Activated T-cell treated with anti-CD3 and anti-CD28 coated beads, Interleukin-2, amount 50 U/mL, for 4 hours (primary cell): ENCODE results near the gene SEMA4D. TPM values are rescaled to one million over a fixed set of nuclear protein-coding genes. Genes with fewer than 3 reads are reported as not detected.

ENCODE experiments used
- ATAC-seq, 2 donors: fragments of 200-7000 bp; cut with Tn5 transposase; one replicate each; pipeline ENCODE4 v1.10.0; 2021
- DNase-seq: peaks from one replicate; pipeline ENCODE4 v3.0.0-alpha.2; 2020
- H3K27me3 Mint-ChIP-seq: one replicate; pipeline ENCODE4 v1.8.0; 2021; ENCODE audit warnings: low read depth, mixed read lengths
- H3K36me3 Mint-ChIP-seq: one replicate; pipeline ENCODE4 v1.8.0; 2022; ENCODE audit warnings: mixed read lengths; ENCODE audit not compliant: insufficient read depth
- H3K4me1 Mint-ChIP-seq: one replicate; pipeline ENCODE4 v1.8.0; 2021; ENCODE audit warnings: low read depth, mixed read lengths
- H3K4me3 Mint-ChIP-seq: one replicate; pipeline ENCODE4 v1.8.0; 2021; ENCODE audit warnings: mild to moderate bottlenecking, moderate library complexity, mixed read lengths
- H3K9me3 Mint-ChIP-seq: one replicate; pipeline ENCODE4 v1.8.0; 2021; ENCODE audit warnings: mixed read lengths
- total RNA-seq, 3 donors: library from RNA; stranded (reverse); gene quantifications; one replicate each; pipeline ENCODE4 v1.2.1, GENCODE V29; 2021

SEMA4D gene
- total RNA-seq, 3 donors from 2014 or later = 248 to 348 (median 344) TPM

DNA sequence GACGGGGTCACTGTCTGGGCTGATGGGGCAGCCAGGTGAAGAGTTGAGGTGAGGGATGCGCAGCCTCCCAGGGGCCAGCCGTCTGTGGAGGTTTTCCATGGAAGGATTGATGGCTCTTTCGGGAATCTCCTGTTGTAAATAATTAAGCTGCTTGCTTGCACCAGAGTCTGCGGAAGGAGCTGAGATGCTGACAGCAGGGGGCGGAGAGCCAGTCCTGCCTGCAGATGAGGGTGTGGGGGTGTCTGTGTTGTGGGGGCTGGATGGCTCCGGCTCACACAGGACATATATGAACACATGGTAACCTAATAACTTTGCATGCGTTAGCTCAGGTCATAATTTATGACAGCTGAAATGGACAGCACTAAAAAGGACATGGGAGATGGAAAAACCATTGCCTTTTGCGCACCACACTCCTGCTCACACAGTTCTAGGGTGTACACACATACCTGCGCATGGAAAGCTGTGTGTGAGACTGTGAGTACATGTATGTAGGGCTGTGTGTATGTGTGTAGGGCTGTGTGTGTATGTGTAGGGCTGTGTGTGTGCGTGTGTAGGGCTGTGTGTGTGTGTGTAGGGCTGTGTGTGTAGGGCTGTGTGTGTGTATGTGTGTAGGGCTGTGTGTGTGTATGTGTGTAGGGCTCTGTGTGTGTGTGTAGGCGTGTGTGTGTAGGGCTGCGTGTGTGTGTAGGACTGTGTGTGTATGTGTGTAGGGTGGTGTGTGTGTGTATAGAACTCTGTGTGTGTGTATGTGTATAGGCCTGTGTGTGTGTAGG is 36.8 kb upstream of the SEMA4D start:
- DNase-seq (no peak), ATAC-seq (no peak)
- H3K4me1 Mint-ChIP-seq = peaks cover 96% of the 10 kb centered on the region
- H3K27me3 Mint-ChIP-seq = no peaks in the 10 kb centered on the region
- no peaks in the 10 kb centered on the region for H3K9me3 Mint-ChIP-seq
- no peaks in the 10 kb centered on the region for H3K36me3 Mint-ChIP-seq
- H3K4me3 Mint-ChIP-seq = no peak overlapping the region

- Mint-ChIP-seq H3K9me3 (no peaks in the 10 kb centered on the region), H3K36me3 (no peaks in the 10 kb centered on the region), H3K27me3 (no peaks in the 10 kb centered on the region), H3K4me3 (no peak overlapping the region), H3K4me1 (peaks cover 95% of the 10 kb centered on the region)
- no peak for DNase-seq
- no peak for ATAC-seq
These were observed 35.6 kb upstream of the SEMA4D start for GRCh38 chr9:89533411-89534095.

- DNase-seq (no peak), ATAC-seq (no peak)
- H3K4me3 Mint-ChIP-seq = no peak overlapping the region
- H3K9me3 Mint-ChIP-seq = peaks cover 4% of the 10 kb centered on the region
- H3K27me3 Mint-ChIP-seq = no peaks in the 10 kb centered on the region
- H3K4me1 Mint-ChIP-seq = peaks cover 95% of the 10 kb centered on the region
- H3K36me3 Mint-ChIP-seq = no peaks in the 10 kb centered on the region
These were observed 35.0 kb upstream of the SEMA4D start for GRCh38 chr9:89532944-89533343.

DNA sequence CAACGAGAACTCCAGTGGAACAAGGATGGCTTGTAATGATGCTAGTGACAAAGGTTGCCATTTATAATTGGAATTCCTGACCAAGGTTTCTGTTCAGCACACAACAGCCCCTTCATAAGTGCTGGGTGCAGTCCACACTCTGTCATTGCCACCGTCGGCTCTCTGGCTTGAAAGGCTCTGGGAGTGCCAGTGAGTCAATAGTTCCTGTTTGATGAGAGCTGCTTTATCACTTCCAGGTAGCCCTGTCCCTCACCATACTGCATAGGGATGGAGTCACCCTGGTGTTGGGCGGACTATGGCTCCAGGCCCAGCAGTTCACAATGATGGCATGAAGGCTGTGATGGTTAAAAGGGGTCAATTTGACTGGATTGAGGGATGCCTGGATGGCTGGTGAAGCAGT is 34.6 kb upstream of the SEMA4D start:
- ATAC-seq (peak; percentile 57), DNase-seq (peak; percentile 52)
- no peak overlapping the region for H3K4me3 Mint-ChIP-seq
- H3K4me1 Mint-ChIP-seq = peaks cover 95% of the 10 kb centered on the region
- H3K36me3 Mint-ChIP-seq = no peaks in the 10 kb centered on the region
- no peaks in the 10 kb centered on the region for H3K27me3 Mint-ChIP-seq
- peaks cover 4% of the 10 kb centered on the region for H3K9me3 Mint-ChIP-seq

- Mint-ChIP-seq H3K4me1 (peaks cover 95% of the 10 kb centered on the region), H3K27me3 (no peaks in the 10 kb centered on the region), H3K4me3 (no peak overlapping the region), H3K9me3 (peaks cover 4% of the 10 kb centered on the region), H3K36me3 (no peaks in the 10 kb centered on the region)
- ATAC-seq (no peak), DNase-seq (no peak)
These were observed 33.9 kb upstream of the SEMA4D start for GRCh38 chr9:89531766-89532165.

- H3K9me3 Mint-ChIP-seq = peaks cover 4% of the 10 kb centered on the region
- ATAC-seq (no peak), DNase-seq (no peak)
- no peak overlapping the region for H3K4me3 Mint-ChIP-seq
- H3K4me1 Mint-ChIP-seq = peaks cover 95% of the 10 kb centered on the region
- no peaks in the 10 kb centered on the region for H3K36me3 Mint-ChIP-seq
- no peaks in the 10 kb centered on the region for H3K27me3 Mint-ChIP-seq
These were observed 32.8 kb upstream of the SEMA4D start for GRCh38 chr9:89530726-89531125.

- ATAC-seq (peak; percentile 47 to 64), DNase-seq (no peak)
- peak overlapping the region; percentile 29 for H3K4me3 Mint-ChIP-seq
- peaks cover 95% of the 10 kb centered on the region for H3K4me1 Mint-ChIP-seq
- no peaks in the 10 kb centered on the region for H3K27me3 Mint-ChIP-seq
- H3K36me3 Mint-ChIP-seq = no peaks in the 10 kb centered on the region
- H3K9me3 Mint-ChIP-seq = peaks cover 4% of the 10 kb centered on the region
These were observed 31.5 kb upstream of the SEMA4D start for GRCh38 chr9:89529243-89530035.

DNA sequence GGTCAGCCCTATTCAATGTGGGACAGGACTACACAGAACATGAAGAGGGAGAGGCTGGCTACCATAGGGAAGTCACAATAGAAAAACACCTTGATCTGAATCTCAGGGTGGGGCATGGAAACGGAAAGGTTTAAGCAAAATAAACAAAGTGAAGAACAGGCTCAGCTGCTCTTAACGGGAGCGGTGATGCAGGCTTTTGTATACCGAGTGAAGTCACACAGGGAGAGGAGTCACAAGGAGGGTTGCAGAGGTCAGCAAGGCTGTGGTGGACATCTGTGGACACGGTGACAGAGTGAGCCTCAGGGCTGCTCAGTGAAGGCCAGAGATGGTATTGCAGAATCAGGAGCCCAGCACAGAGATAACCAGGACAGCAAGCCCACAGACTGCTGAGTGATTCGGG is 30.6 kb upstream of the SEMA4D start:
- DNase-seq (no peak), ATAC-seq (no peak)
- H3K27me3 Mint-ChIP-seq = no peaks in the 10 kb centered on the region
- peak overlapping the region; percentile 19 for H3K4me3 Mint-ChIP-seq
- H3K4me1 Mint-ChIP-seq = peaks cover 96% of the 10 kb centered on the region
- H3K9me3 Mint-ChIP-seq = peaks cover 4% of the 10 kb centered on the region
- H3K36me3 Mint-ChIP-seq = no peaks in the 10 kb centered on the region

- Mint-ChIP-seq H3K4me3 (peak overlapping the region; percentile 19), H3K36me3 (no peaks in the 10 kb centered on the region), H3K27me3 (no peaks in the 10 kb centered on the region), H3K4me1 (peaks cover 96% of the 10 kb centered on the region), H3K9me3 (peaks cover 4% of the 10 kb centered on the region)
- no peak for DNase-seq
- no peak for ATAC-seq
These were observed 30.2 kb upstream of the SEMA4D start for GRCh38 chr9:89528131-89528530.

DNA sequence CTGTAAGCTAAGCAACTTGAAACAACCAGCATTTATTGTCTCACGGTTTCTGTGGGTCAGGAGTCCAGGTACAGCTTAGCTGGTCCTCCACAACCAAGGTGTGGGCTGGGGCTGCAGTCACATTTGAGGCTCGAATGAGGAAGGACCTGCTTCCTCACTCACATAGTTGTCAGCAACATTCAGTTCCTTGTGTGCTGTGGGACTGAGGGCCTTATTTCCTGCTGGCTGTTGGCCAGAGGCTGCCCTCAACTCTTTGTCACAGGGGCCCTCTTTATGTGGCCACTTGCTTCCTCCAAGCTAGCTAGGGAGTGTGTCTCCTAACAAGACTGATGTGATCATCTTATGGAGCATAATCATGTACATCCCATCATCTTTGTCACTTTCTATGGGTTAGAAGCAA is 29.2 kb upstream of the SEMA4D start:
- no peaks in the 10 kb centered on the region for H3K36me3 Mint-ChIP-seq
- H3K4me3 Mint-ChIP-seq = no peak overlapping the region
- H3K9me3 Mint-ChIP-seq = peaks cover 4% of the 10 kb centered on the region
- ATAC-seq (no peak), DNase-seq (no peak)
- H3K4me1 Mint-ChIP-seq = peaks cover 96% of the 10 kb centered on the region
- H3K27me3 Mint-ChIP-seq = no peaks in the 10 kb centered on the region

GRCh38 chr9:89526667-89527066 is 28.8 kb upstream of the SEMA4D start:
- H3K27me3 Mint-ChIP-seq = no peaks in the 10 kb centered on the region
- DNase-seq (no peak), ATAC-seq (no peak)
- H3K36me3 Mint-ChIP-seq = no peaks in the 10 kb centered on the region
- no peak overlapping the region for H3K4me3 Mint-ChIP-seq
- H3K9me3 Mint-ChIP-seq = peaks cover 4% of the 10 kb centered on the region
- peaks cover 95% of the 10 kb centered on the region for H3K4me1 Mint-ChIP-seq

DNA sequence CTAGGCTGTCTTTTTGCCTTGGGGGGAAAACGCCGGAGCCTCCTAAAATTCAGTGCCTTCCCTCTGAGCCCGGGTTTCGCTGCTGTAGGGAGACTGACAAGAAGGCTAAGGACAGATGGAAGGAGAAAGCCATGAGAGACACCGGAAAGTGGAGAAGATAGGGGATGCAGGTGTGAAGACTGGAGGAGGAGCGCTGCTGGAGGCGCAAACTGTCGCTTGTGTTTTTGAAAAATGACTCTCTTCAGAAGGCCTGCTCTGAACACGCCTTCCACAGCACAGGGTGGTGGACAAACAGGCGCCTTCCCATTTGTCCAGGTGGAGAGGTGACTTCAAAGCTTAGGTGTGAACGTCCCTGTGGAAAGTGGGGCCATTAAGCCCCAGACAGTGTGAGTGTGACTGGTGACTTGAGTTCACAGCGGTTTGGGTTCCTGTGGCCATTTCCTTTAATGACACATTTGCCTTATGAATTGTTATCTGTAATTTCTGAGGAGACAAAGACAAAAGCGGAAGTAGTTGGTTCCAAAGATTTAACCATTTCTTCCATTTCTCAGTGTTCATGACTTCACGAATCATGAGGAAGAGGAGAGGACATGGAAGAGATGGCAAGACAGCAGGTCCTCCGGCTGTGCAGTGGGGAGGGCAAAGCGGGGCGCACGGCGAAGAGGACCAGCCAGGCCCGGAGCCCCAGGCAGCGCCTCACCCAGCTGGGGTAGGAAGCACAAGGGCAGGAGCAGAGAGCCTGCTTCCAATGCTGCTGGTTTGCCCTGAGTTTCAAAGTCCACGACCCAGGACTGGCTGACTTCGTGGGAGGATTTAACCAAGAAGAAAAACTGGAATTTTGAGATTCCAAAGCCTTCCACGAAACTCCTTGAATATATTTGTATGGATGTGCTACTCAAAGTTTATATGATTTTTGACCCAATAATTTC is 27.8 kb upstream of the SEMA4D start:
- H3K9me3 Mint-ChIP-seq = peaks cover 4% of the 10 kb centered on the region
- no peak overlapping the region for H3K4me3 Mint-ChIP-seq
- no peaks in the 10 kb centered on the region for H3K36me3 Mint-ChIP-seq
- no peaks in the 10 kb centered on the region for H3K27me3 Mint-ChIP-seq
- DNase-seq (no peak), ATAC-seq (no peak)
- peaks cover 92% of the 10 kb centered on the region for H3K4me1 Mint-ChIP-seq

GRCh38 chr9:89524963-89525362 is 27.1 kb upstream of the SEMA4D start:
- Mint-ChIP-seq H3K4me3 (no peak overlapping the region), H3K9me3 (peaks cover 4% of the 10 kb centered on the region), H3K36me3 (no peaks in the 10 kb centered on the region), H3K4me1 (peaks cover 92% of the 10 kb centered on the region), H3K27me3 (no peaks in the 10 kb centered on the region)
- ATAC-seq = no peak
- DNase-seq = no peak

DNA sequence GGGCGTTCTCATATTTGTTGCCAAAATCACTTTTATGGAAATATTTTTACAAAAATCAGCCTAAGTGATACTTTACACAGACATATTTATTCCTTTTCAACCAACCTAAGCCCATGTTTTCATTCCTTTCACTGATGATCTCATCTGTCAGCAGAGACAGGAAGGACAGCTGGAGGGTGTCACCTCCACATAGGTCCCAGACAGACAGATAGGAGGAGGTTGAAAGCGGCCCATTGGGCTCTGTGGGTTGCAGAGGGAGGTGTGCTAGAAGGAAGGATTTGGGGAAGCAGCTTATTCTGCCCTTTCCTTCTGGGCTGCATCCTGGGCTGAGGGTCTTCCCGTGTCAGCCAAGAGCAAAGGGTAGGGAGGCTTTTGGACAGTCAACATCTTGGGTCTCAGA is 26.0 kb upstream of the SEMA4D start:
- no peaks in the 10 kb centered on the region for H3K36me3 Mint-ChIP-seq
- peaks cover 4% of the 10 kb centered on the region for H3K9me3 Mint-ChIP-seq
- peaks cover 92% of the 10 kb centered on the region for H3K4me1 Mint-ChIP-seq
- DNase-seq (peak; percentile 46), ATAC-seq (peak; percentile 50 to 54)
- no peak overlapping the region for H3K4me3 Mint-ChIP-seq
- H3K27me3 Mint-ChIP-seq = no peaks in the 10 kb centered on the region
